ENCODE results near the gene PCMT1.

GRCh38 chr6:149806127-149806526 lies 56.6 kb downstream of the PCMT1 start:
- no peak for TF ChIP-seq EZH2 (IDR thresholded peaks at IDR 0.05; ENCODE audit: borderline replicate concordance, low read depth, low read length, severe bottlenecking)
- TF ChIP-seq, protein P1, sequence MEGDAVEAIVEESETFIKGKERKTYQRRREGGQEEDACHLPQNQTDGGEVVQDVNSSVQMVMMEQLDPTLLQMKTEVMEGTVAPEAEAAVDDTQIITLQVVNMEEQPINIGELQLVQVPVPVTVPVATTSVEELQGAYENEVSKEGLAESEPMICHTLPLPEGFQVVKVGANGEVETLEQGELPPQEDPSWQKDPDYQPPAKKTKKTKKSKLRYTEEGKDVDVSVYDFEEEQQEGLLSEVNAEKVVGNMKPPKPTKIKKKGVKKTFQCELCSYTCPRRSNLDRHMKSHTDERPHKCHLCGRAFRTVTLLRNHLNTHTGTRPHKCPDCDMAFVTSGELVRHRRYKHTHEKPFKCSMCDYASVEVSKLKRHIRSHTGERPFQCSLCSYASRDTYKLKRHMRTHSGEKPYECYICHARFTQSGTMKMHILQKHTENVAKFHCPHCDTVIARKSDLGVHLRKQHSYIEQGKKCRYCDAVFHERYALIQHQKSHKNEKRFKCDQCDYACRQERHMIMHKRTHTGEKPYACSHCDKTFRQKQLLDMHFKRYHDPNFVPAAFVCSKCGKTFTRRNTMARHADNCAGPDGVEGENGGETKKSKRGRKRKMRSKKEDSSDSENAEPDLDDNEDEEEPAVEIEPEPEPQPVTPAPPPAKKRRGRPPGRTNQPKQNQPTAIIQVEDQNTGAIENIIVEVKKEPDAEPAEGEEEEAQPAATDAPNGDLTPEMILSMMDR (IDR thresholded peaks at IDR 0.05; ENCODE audit: borderline replicate concordance, extremely low read depth, low read length, poor library complexity, severe bottlenecking), result no peak
